Measurements from ENCODE around the gene BDKRB2. TPM values are rescaled to one million over a fixed set of nuclear protein-coding genes. Genes with fewer than 3 reads are reported as not detected.

Gene BDKRB2
- total and polyA plus RNA-seq, 3 experiments from 2014 or later: not detected

- Mint-ChIP-seq H3K9me3 (no peaks in the 10 kb centered on the region), H3K36me3 (no peaks in the 10 kb centered on the region), H3K27me3 (peaks cover 19 to 44% of the 10 kb centered on the region in 2 donors), H3K4me1 (peaks cover 4 to 12% (median 7%) of the 10 kb centered on the region in 3 donors), H3K4me3 (no peak overlapping the region), H3K27ac (no peak overlapping the region)
- no peak overlapping the region for H3K27ac ChIP-seq (ENCODE audit: low read depth, low read length)
- H3K4me1 ChIP-seq (ENCODE audit: insufficient read depth, low read length): no peaks in the 10 kb centered on the region
- no peak for DNase-seq
- CTCF ChIA-PET: no interaction called here
- no peak overlapping the region for H3K4me3 ChIP-seq (ENCODE audit: low read length)
- H3K9me3 ChIP-seq (ENCODE audit: low read length): no peaks in the 10 kb centered on the region
- H3K27me3 ChIP-seq (ENCODE audit: insufficient read depth, low read length, poor library complexity, severe bottlenecking): peaks cover 9% of the 10 kb centered on the region
- H3K36me3 ChIP-seq (ENCODE audit: insufficient read depth, low read length): no peaks in the 10 kb centered on the region
- POLR2A ChIA-PET: no interaction called here
These were observed 3.5 kb upstream of the BDKRB2 start for GRCh38 chr14:96201157-96201556.

- no peaks in the 10 kb centered on the region for H3K9me3 Mint-ChIP-seq
- no peak for DNase-seq
- Histone ChIP-seq H3K36me3 (ENCODE audit: insufficient read depth, low read length) (no peaks in the 10 kb centered on the region), H3K4me3 (ENCODE audit: low read length) (no peak overlapping the region), H3K27ac (ENCODE audit: low read depth, low read length) (no peak overlapping the region), H3K27me3 (ENCODE audit: insufficient read depth, low read length, poor library complexity, severe bottlenecking) (peaks cover 9% of the 10 kb centered on the region), H3K4me1 (ENCODE audit: insufficient read depth, low read length) (no peaks in the 10 kb centered on the region), H3K9me3 (ENCODE audit: low read length) (no peaks in the 10 kb centered on the region)
- CTCF ChIA-PET: no interaction called here
- no peak overlapping the region for H3K27ac Mint-ChIP-seq
- peaks cover 22 to 50% of the 10 kb centered on the region in 2 donors for H3K27me3 Mint-ChIP-seq
- POLR2A ChIA-PET: no interaction called here
- no peaks in the 10 kb centered on the region for H3K36me3 Mint-ChIP-seq
- H3K4me1 Mint-ChIP-seq: peaks cover 4 to 12% (median 7%) of the 10 kb centered on the region in 3 donors
- H3K4me3 Mint-ChIP-seq: no peak overlapping the region
These were observed 2.7 kb upstream of the BDKRB2 start for GRCh38 chr14:96201965-96202364.

GRCh38 chr14:96202441-96203094 is 2.1 kb upstream of the BDKRB2 start:
- no peaks in the 10 kb centered on the region for H3K36me3 Mint-ChIP-seq
- ChIA-PET POLR2A (no interaction called here), CTCF (no interaction called here)
- Histone ChIP-seq H3K27ac (ENCODE audit: low read depth, low read length) (no peak overlapping the region), H3K4me3 (ENCODE audit: low read length) (no peak overlapping the region), H3K36me3 (ENCODE audit: insufficient read depth, low read length) (no peaks in the 10 kb centered on the region), H3K4me1 (ENCODE audit: insufficient read depth, low read length) (no peaks in the 10 kb centered on the region), H3K9me3 (ENCODE audit: low read length) (no peaks in the 10 kb centered on the region), H3K27me3 (ENCODE audit: insufficient read depth, low read length, poor library complexity, severe bottlenecking) (peaks cover 9% of the 10 kb centered on the region)
- H3K9me3 Mint-ChIP-seq: no peaks in the 10 kb centered on the region
- no peak for DNase-seq
- no peak overlapping the region for H3K4me3 Mint-ChIP-seq
- peaks cover 4 to 12% (median 7%) of the 10 kb centered on the region in 3 donors for H3K4me1 Mint-ChIP-seq
- no peak overlapping the region for H3K27ac Mint-ChIP-seq
- H3K27me3 Mint-ChIP-seq: peaks cover 25 to 54% of the 10 kb centered on the region in 2 donors

- no peaks in the 10 kb centered on the region for H3K9me3 Mint-ChIP-seq
- no peak overlapping the region for H3K4me3 Mint-ChIP-seq
- DNase-seq: no peak
- Histone ChIP-seq H3K4me3 (ENCODE audit: low read length) (no peak overlapping the region), H3K4me1 (ENCODE audit: insufficient read depth, low read length) (no peaks in the 10 kb centered on the region), H3K27ac (ENCODE audit: low read depth, low read length) (no peak overlapping the region), H3K9me3 (ENCODE audit: low read length) (no peaks in the 10 kb centered on the region), H3K27me3 (ENCODE audit: insufficient read depth, low read length, poor library complexity, severe bottlenecking) (peaks cover 9% of the 10 kb centered on the region), H3K36me3 (ENCODE audit: insufficient read depth, low read length) (no peaks in the 10 kb centered on the region)
- CTCF ChIA-PET: no interaction called here
- H3K36me3 Mint-ChIP-seq: no peaks in the 10 kb centered on the region
- POLR2A ChIA-PET: no interaction called here
- peaks cover 4 to 12% (median 7%) of the 10 kb centered on the region in 3 donors for H3K4me1 Mint-ChIP-seq
- no peak overlapping the region for H3K27ac Mint-ChIP-seq
- peaks cover 28 to 59% of the 10 kb centered on the region in 2 donors for H3K27me3 Mint-ChIP-seq
These were observed 1.5 kb upstream of the BDKRB2 start for GRCh38 chr14:96203116-96203515.

- no peak overlapping the region for H3K4me3 Mint-ChIP-seq
- H3K27me3 ChIP-seq (ENCODE audit: insufficient read depth, low read length, poor library complexity, severe bottlenecking): peaks cover 12% of the 10 kb centered on the region
- no peaks in the 10 kb centered on the region for H3K36me3 ChIP-seq (ENCODE audit: insufficient read depth, low read length)
- H3K27me3 Mint-ChIP-seq: peaks cover 31 to 64% of the 10 kb centered on the region in 2 donors
- H3K27ac Mint-ChIP-seq: no peak overlapping the region
- CTCF ChIA-PET: interaction anchor here (1.4 kb wide), 1 partner anchor 18 kb away, joined by 3 read pairs; no protein-coding TSS in a partner anchor
- H3K9me3 ChIP-seq (ENCODE audit: low read length): no peaks in the 10 kb centered on the region
- H3K4me1 Mint-ChIP-seq: peaks cover 2 to 9% (median 4%) of the 10 kb centered on the region in 3 donors
- POLR2A ChIA-PET: no interaction called here
- no peaks in the 10 kb centered on the region for H3K9me3 Mint-ChIP-seq
- no peak overlapping the region for H3K27ac ChIP-seq (ENCODE audit: low read depth, low read length)
- H3K4me1 ChIP-seq (ENCODE audit: insufficient read depth, low read length): no peaks in the 10 kb centered on the region
- DNase-seq: no peak
- H3K4me3 ChIP-seq (ENCODE audit: low read length): no peak overlapping the region
- H3K36me3 Mint-ChIP-seq: no peaks in the 10 kb centered on the region
These were observed 1.0 kb upstream of the BDKRB2 start for GRCh38 chr14:96203635-96204034.

GRCh38 chr14:96205059-96205977 is 679 bp downstream of the BDKRB2 start:
- H3K27ac Mint-ChIP-seq: no peak overlapping the region
- Histone ChIP-seq H3K4me3 (ENCODE audit: low read length) (no peak overlapping the region), H3K27me3 (ENCODE audit: insufficient read depth, low read length, poor library complexity, severe bottlenecking) (peaks cover 12% of the 10 kb centered on the region), H3K36me3 (ENCODE audit: insufficient read depth, low read length) (no peaks in the 10 kb centered on the region), H3K27ac (ENCODE audit: low read depth, low read length) (no peak overlapping the region), H3K9me3 (ENCODE audit: low read length) (no peaks in the 10 kb centered on the region), H3K4me1 (ENCODE audit: insufficient read depth, low read length) (no peaks in the 10 kb centered on the region)
- H3K36me3 Mint-ChIP-seq: no peaks in the 10 kb centered on the region
- H3K9me3 Mint-ChIP-seq: no peaks in the 10 kb centered on the region
- ChIA-PET POLR2A (no interaction called here), CTCF (interaction anchor here (1.4 kb wide), 1 partner anchor 17 kb away, joined by 3 read pairs; no protein-coding TSS in a partner anchor)
- H3K4me3 Mint-ChIP-seq: no peak overlapping the region
- peaks cover 31 to 68% of the 10 kb centered on the region in 2 donors for H3K27me3 Mint-ChIP-seq
- DNase-seq: no peak
- H3K4me1 Mint-ChIP-seq: peaks cover 0 to 6% (median 0%) of the 10 kb centered on the region in 3 donors

- Mint-ChIP-seq H3K27ac (no peak overlapping the region), H3K4me3 (no peak overlapping the region), H3K9me3 (no peaks in the 10 kb centered on the region), H3K36me3 (no peaks in the 10 kb centered on the region), H3K4me1 (peaks cover 0 to 6% (median 0%) of the 10 kb centered on the region in 3 donors), H3K27me3 (peaks cover 29 to 68% of the 10 kb centered on the region in 2 donors)
- H3K36me3 ChIP-seq (ENCODE audit: insufficient read depth, low read length): no peaks in the 10 kb centered on the region
- CTCF ChIA-PET: no interaction called here
- H3K4me3 ChIP-seq (ENCODE audit: low read length): no peak overlapping the region
- DNase-seq: no peak
- no peak overlapping the region for H3K27ac ChIP-seq (ENCODE audit: low read depth, low read length)
- H3K27me3 ChIP-seq (ENCODE audit: insufficient read depth, low read length, poor library complexity, severe bottlenecking): peaks cover 12% of the 10 kb centered on the region
- POLR2A ChIA-PET: no interaction called here
- H3K4me1 ChIP-seq (ENCODE audit: insufficient read depth, low read length): no peaks in the 10 kb centered on the region
- H3K9me3 ChIP-seq (ENCODE audit: low read length): no peaks in the 10 kb centered on the region
These were observed 1.3 kb downstream of the BDKRB2 start for GRCh38 chr14:96205978-96206360.

- Histone ChIP-seq H3K27ac (ENCODE audit: low read depth, low read length) (no peak overlapping the region), H3K27me3 (ENCODE audit: insufficient read depth, low read length, poor library complexity, severe bottlenecking) (peaks cover 12% of the 10 kb centered on the region), H3K9me3 (ENCODE audit: low read length) (no peaks in the 10 kb centered on the region), H3K36me3 (ENCODE audit: insufficient read depth, low read length) (no peaks in the 10 kb centered on the region), H3K4me3 (ENCODE audit: low read length) (no peak overlapping the region), H3K4me1 (ENCODE audit: insufficient read depth, low read length) (no peaks in the 10 kb centered on the region)
- no peak overlapping the region for H3K27ac Mint-ChIP-seq
- H3K36me3 Mint-ChIP-seq: no peaks in the 10 kb centered on the region
- H3K27me3 Mint-ChIP-seq: peaks cover 28 to 70% of the 10 kb centered on the region in 2 donors
- H3K9me3 Mint-ChIP-seq: no peaks in the 10 kb centered on the region
- ChIA-PET CTCF (no interaction called here), POLR2A (no interaction called here)
- no peak for DNase-seq
- H3K4me1 Mint-ChIP-seq: peaks cover 0 to 6% (median 0%) of the 10 kb centered on the region in 3 donors
- H3K4me3 Mint-ChIP-seq: no peak overlapping the region
These were observed 1.8 kb downstream of the BDKRB2 start for GRCh38 chr14:96206461-96206860.

All from CD8-positive, alpha-beta memory T cell (primary cell).